Hepatocyte (in vitro differentiated cells): ENCODE data around the gene BCAS1. TPM values are rescaled to one million over a fixed set of nuclear protein-coding genes. Genes with fewer than 3 reads are reported as not detected.
A peak's percentile ranks its signal among the peaks of the same experiment; 100 is the strongest.

ENCODE experiments used
- DNase-seq: peaks from one replicate; pipeline ENCODE4 v3.0.0-alpha.2; 2016; ENCODE audit warnings: low spot score
- H2AFZ ChIP-seq: fragments of 200-600 bp; sonication (generic); 2 replicates; pipeline ENCODE4 v1.6.0; 2016; ENCODE audit warnings: antibody characterized with exemption, mild to moderate bottlenecking
- H3K27ac ChIP-seq: fragments of 200-600 bp; sonication (generic); 2 replicates; pipeline ENCODE4 v1.5.1; 2016; ENCODE audit warnings: mild to moderate bottlenecking
- H3K27me3 ChIP-seq: fragments of 200-600 bp; sonication (generic); 2 replicates; pipeline ENCODE4 v1.6.1; 2016
- H3K36me3 ChIP-seq: fragments of 200-600 bp; sonication (generic); replicated peaks from 2 replicates; pipeline ENCODE4 v1.5.1; 2016; ENCODE audit warnings: low read depth; ENCODE audit not compliant: insufficient read depth
- H3K4me1 ChIP-seq: fragments of 200-600 bp; sonication (generic); 2 replicates; pipeline ENCODE4 v1.5.1; 2016; ENCODE audit warnings: mild to moderate bottlenecking, moderate library complexity; ENCODE audit not compliant: insufficient read depth
- H3K4me2 ChIP-seq: fragments of 200-600 bp; sonication (generic); 2 replicates; pipeline ENCODE4 v1.6.0; 2016
- H3K4me3 ChIP-seq: fragments of 200-600 bp; sonication (generic); 2 replicates; pipeline ENCODE4 v1.5.1; 2016; ENCODE audit warnings: mild to moderate bottlenecking
- H3K79me2 ChIP-seq: fragments of 200-600 bp; sonication (generic); 2 replicates; pipeline ENCODE4 v1.6.0; 2017; ENCODE audit warnings: mild to moderate bottlenecking
- H3K9me2 ChIP-seq: fragments of 200-600 bp; sonication (generic); replicated peaks from 2 replicates; pipeline ENCODE4 v1.6.0; 2017; ENCODE audit warnings: mild to moderate bottlenecking; ENCODE audit not compliant: insufficient read depth
- H3K9me3 ChIP-seq: fragments of 200-600 bp; sonication (generic); 2 replicates; pipeline ENCODE4 v1.5.1; 2016; ENCODE audit warnings: low read depth, mild to moderate bottlenecking
- H4K20me1 ChIP-seq: fragments of 200-600 bp; sonication (generic); 2 replicates; pipeline ENCODE4 v1.6.0; 2016; ENCODE audit warnings: mild to moderate bottlenecking; ENCODE audit not compliant: insufficient read depth, poor library complexity, severe bottlenecking
- CTCF ChIP-seq: fragments of 200-600 bp; sonication (generic); IDR thresholded peaks from 2 replicates; pipeline ENCODE4 v1.5.1; 2016; ENCODE audit warnings: antibody characterized with exemption, mild to moderate bottlenecking; ENCODE audit not compliant: poor library complexity
- EZH2 ChIP-seq: fragments of 200-600 bp; sonication (generic); IDR thresholded peaks from 2 replicates; pipeline ENCODE4 v1.6.1; 2016; ENCODE audit warnings: antibody characterized with exemption, mild to moderate bottlenecking, borderline replicate concordance
- EZH2phosphoT487 ChIP-seq: fragments of 200-600 bp; sonication (generic); IDR thresholded peaks from one replicate; pipeline ENCODE4 v1.6.1; 2018; ENCODE audit warnings: antibody characterized with exemption, mild to moderate bottlenecking, low read depth, moderate library complexity; ENCODE audit not compliant: unreplicated experiment, severe bottlenecking
- WGBS: methylation state at CpG from one replicate; pipeline ENCODE4 v1.1.6; 2016; ENCODE audit warnings: low lambda C conversion rate; ENCODE audit errors: missing lambda C conversion rate; 5-methylcytosine and 5-hydroxymethylcytosine counted together
- polyA plus RNA-seq: library from polyadenylated mRNA; unstranded; fragments of >200 nt; fragmentation: Nextera tagmentation; extraction: Ambion mirVana; gene quantifications from 2 replicates; pipeline ENCODE4 v1.2.1, GENCODE V29; 2016
- total RNA-seq: library from RNA; depleted of rRNA; stranded (reverse); fragments of >200 nt; gene quantifications from 2 replicates; pipeline ENCODE4 v1.2.3, GENCODE V29; 2014

BCAS1 gene
- total and polyA plus RNA-seq, 2 experiments from 2014 or later, result 4.9 to 9.8 TPM

GRCh38 chr20:54048481-54048880 lies 21.9 kb downstream of the BCAS1 start:
- Histone ChIP-seq H3K9me3 (no peaks in the 10 kb centered on the region), H3K4me1 (no peaks in the 10 kb centered on the region), H4K20me1 (no peaks in the 10 kb centered on the region), H3K27me3 (no peaks in the 10 kb centered on the region), H3K27ac (no peak overlapping the region), H3K79me2 (no peaks in the 10 kb centered on the region), H2AFZ (no peak overlapping the region), H3K36me3 (no peaks in the 10 kb centered on the region), H3K4me2 (no peak overlapping the region), H3K9me2 (no peaks in the 10 kb centered on the region), H3K4me3 (no peak overlapping the region)
- DNase-seq, result no peak
- no peak for TF ChIP-seq EZH2phosphoT487
- no peak for TF ChIP-seq EZH2
- TF ChIP-seq CTCF, result no peak
- WGBS, result 100% methylated on average over 2 of the region's 2 CpGs

GRCh38 chr20:54047720-54048119 lies 22.7 kb downstream of the BCAS1 start:
- Histone ChIP-seq H3K27ac (no peak overlapping the region), H4K20me1 (no peaks in the 10 kb centered on the region), H3K27me3 (no peaks in the 10 kb centered on the region), H2AFZ (no peak overlapping the region), H3K9me2 (no peaks in the 10 kb centered on the region), H3K79me2 (no peaks in the 10 kb centered on the region), H3K36me3 (no peaks in the 10 kb centered on the region), H3K4me1 (no peaks in the 10 kb centered on the region), H3K4me3 (no peak overlapping the region), H3K4me2 (no peak overlapping the region), H3K9me3 (no peaks in the 10 kb centered on the region)
- 100% methylated on average over 1 of the region's 1 CpG for WGBS
- DNase-seq, result no peak
- no peak for TF ChIP-seq EZH2phosphoT487
- TF ChIP-seq CTCF, result no peak
- no peak for TF ChIP-seq EZH2

GRCh38 chr20:54047048-54047447 lies 23.3 kb downstream of the BCAS1 start:
- Histone ChIP-seq H3K27ac (no peak overlapping the region), H3K9me3 (no peaks in the 10 kb centered on the region), H3K4me2 (no peak overlapping the region), H3K4me3 (no peak overlapping the region), H3K4me1 (no peaks in the 10 kb centered on the region), H3K36me3 (no peaks in the 10 kb centered on the region), H3K9me2 (no peaks in the 10 kb centered on the region), H3K27me3 (no peaks in the 10 kb centered on the region), H2AFZ (no peak overlapping the region), H3K79me2 (no peaks in the 10 kb centered on the region), H4K20me1 (no peaks in the 10 kb centered on the region)
- DNase-seq, result no peak
- 93% methylated on average over 2 of the region's 2 CpGs for WGBS
- TF ChIP-seq CTCF, result no peak
- no peak for TF ChIP-seq EZH2

- no peaks in the 10 kb centered on the region for H3K9me3 ChIP-seq
- H3K27ac ChIP-seq, result no peak overlapping the region
- no peaks in the 10 kb centered on the region for H3K79me2 ChIP-seq
- no peaks in the 10 kb centered on the region for H3K4me1 ChIP-seq
- H3K36me3 ChIP-seq, result no peaks in the 10 kb centered on the region
- no peaks in the 10 kb centered on the region for H4K20me1 ChIP-seq
- no peak overlapping the region for H2AFZ ChIP-seq
- H3K4me2 ChIP-seq, result no peak overlapping the region
- H3K4me3 ChIP-seq, result no peak overlapping the region
- H3K9me2 ChIP-seq, result no peaks in the 10 kb centered on the region
- DNase-seq, result peak; percentile 28
- no peaks in the 10 kb centered on the region for H3K27me3 ChIP-seq
- TF ChIP-seq EZH2phosphoT487 (no peak), CTCF (no peak), EZH2 (no peak)
Observed at GRCh38 chr20:54044156-54044555, 26.2 kb downstream of the BCAS1 start.
